MCF 10A (cell line): ENCODE data around the gene LCOR. TPM values are rescaled to one million over a fixed set of nuclear protein-coding genes. Genes with fewer than 3 reads are reported as not detected.

Source experiments
- BruUV-seq: library from RNA; stranded (reverse); fragments of 400-500 nt; replicated peaks from 2 replicates; lab custom pipeline; 2021; lab: Mats Ljungman, UMichigan
- CTCF ChIA-PET: fragments of 300-600 bp; sonication (Branson Sonifier 250); formaldehyde crosslinking; extraction: SDS; loops from one replicate; lab custom pipeline; 2021; ENCODE audit warnings: antibody characterized with exemption, inconsistent platforms; lab: Yijun Ruan, JAX
- POLR2A ChIA-PET: fragments of 300-600, 350-650 bp; sonication (Branson Sonifier 250); formaldehyde crosslinking; extraction: SDS; loops from one replicate; lab custom pipeline; 2020; ENCODE audit warnings: antibody characterized with exemption, inconsistent platforms; lab: Yijun Ruan, JAX
- DNase-seq: peaks from one replicate; pipeline ENCODE4 v3.0.0-alpha.2; 2018; ENCODE audit not compliant: unreplicated experiment
- H3K27ac Mint-ChIP-seq: one replicate; pipeline ENCODE4 v1.8.0; 2022; ENCODE audit warnings: mild to moderate bottlenecking, low read depth, mixed read lengths; ENCODE audit not compliant: unreplicated experiment
- H3K27me3 Mint-ChIP-seq: one replicate; pipeline ENCODE4 v1.8.0; 2022; ENCODE audit warnings: mixed read lengths; ENCODE audit not compliant: insufficient read depth, unreplicated experiment
- H3K36me3 Mint-ChIP-seq: one replicate; pipeline ENCODE4 v1.8.0; 2022; ENCODE audit warnings: mild to moderate bottlenecking, moderate library complexity, mixed read lengths; ENCODE audit not compliant: insufficient read depth, unreplicated experiment
- H3K4me1 Mint-ChIP-seq: one replicate; pipeline ENCODE4 v1.8.0; 2022; ENCODE audit warnings: mixed read lengths; ENCODE audit not compliant: insufficient read depth, unreplicated experiment
- H3K4me3 Mint-ChIP-seq: one replicate; pipeline ENCODE4 v1.8.0; 2022; ENCODE audit warnings: mild to moderate bottlenecking, moderate library complexity, mixed read lengths; ENCODE audit not compliant: unreplicated experiment
- H3K9me3 Mint-ChIP-seq: one replicate; pipeline ENCODE4 v1.8.0; 2022; ENCODE audit warnings: mixed read lengths; ENCODE audit not compliant: unreplicated experiment
- intact Hi-C: fragments of 100-400 bp; cut with micrococcal nuclease; formaldehyde crosslinking; loops from 2 replicates; pipeline ENCODE4 v1.14.1; 2022
- total RNA-seq: library from RNA; stranded (reverse); gene quantifications from 2 replicates; pipeline ENCODE4 v1.2.3, GENCODE V29; 2022
- TF ChIP-seq, protein P1 (sequence below): fragments of 200-600 bp; IDR thresholded peaks from one replicate; pipeline ENCODE4 v1.8.0; 2022; ENCODE audit warnings: antibody characterized with exemption, mild to moderate bottlenecking; ENCODE audit not compliant: unreplicated experiment

Gene LCOR
- total RNA-seq, 1 experiment from 2014 or later, result 40.4 TPM

DNA sequence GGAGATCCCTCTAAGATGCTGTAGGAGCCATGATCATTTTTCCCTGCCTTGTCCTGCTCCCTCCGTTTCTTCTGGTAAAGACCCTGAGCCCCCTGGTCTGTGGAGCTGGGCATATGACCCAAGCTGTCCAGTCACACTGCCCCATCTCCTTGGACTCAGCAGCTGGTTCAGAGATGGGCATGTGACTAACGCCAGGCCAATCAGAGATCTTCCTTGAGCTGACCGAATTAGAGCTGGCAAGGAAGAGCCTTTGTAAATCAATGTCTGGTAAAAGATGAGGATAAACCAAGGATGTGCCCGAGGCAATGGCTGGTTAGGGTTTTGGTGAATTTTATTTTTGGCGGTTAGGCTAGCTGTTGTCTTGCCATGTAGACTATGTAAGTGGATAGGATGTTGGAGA lies 173.3 kb downstream of the LCOR start:
- ChIA-PET CTCF (interaction anchor here (0.6 to 1.4 kb wide), 3 partner anchors 32 to 215 kb away, joined by 3 to 4 read pairs (median 3); no protein-coding TSS in a partner anchor), POLR2A (no interaction called here)
- BruUV-seq, result no TSS peak
- Mint-ChIP-seq H3K4me1 (no peaks in the 10 kb centered on the region), H3K9me3 (no peaks in the 10 kb centered on the region), H3K4me3 (no peak overlapping the region), H3K27me3 (no peaks in the 10 kb centered on the region), H3K36me3 (no peaks in the 10 kb centered on the region), H3K27ac (no peak overlapping the region)
- intact Hi-C loops, result no loop called here
- TF ChIP-seq, protein P1, sequence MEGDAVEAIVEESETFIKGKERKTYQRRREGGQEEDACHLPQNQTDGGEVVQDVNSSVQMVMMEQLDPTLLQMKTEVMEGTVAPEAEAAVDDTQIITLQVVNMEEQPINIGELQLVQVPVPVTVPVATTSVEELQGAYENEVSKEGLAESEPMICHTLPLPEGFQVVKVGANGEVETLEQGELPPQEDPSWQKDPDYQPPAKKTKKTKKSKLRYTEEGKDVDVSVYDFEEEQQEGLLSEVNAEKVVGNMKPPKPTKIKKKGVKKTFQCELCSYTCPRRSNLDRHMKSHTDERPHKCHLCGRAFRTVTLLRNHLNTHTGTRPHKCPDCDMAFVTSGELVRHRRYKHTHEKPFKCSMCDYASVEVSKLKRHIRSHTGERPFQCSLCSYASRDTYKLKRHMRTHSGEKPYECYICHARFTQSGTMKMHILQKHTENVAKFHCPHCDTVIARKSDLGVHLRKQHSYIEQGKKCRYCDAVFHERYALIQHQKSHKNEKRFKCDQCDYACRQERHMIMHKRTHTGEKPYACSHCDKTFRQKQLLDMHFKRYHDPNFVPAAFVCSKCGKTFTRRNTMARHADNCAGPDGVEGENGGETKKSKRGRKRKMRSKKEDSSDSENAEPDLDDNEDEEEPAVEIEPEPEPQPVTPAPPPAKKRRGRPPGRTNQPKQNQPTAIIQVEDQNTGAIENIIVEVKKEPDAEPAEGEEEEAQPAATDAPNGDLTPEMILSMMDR, result no peak
- DNase-seq, result no peak

DNA sequence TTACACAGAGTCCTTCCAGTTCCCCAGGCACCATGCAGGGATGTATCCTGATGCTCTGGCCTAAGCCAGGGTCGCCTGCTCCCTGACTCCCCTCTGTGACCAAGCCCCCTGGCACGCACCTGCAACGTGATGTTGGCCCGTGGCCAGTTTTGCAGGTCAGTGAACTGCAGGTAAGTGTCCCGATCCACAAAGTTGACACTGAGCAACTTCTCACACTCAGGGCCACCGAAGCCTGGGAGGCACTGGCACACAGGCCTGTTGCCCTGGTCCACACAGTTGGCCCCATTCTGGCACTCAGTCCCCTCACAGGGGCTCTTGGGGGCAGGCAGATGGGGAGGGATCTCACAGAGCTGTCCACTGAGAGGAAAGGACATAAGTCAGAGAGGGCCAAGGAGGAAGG lies 174.3 kb downstream of the LCOR start:
- no peaks in the 10 kb centered on the region for H3K36me3 Mint-ChIP-seq
- DNase-seq, result no peak
- no peaks in the 10 kb centered on the region for H3K9me3 Mint-ChIP-seq
- intact Hi-C loops, result no loop called here
- H3K4me1 Mint-ChIP-seq, result no peaks in the 10 kb centered on the region
- ChIA-PET CTCF (interaction anchor here (1.4 kb wide), 1 partner anchor 31 kb away, joined by 4 read pairs; no protein-coding TSS in a partner anchor), POLR2A (no interaction called here)
- peaks cover 2% of the 10 kb centered on the region for H3K27me3 Mint-ChIP-seq
- TF ChIP-seq, protein P1, result no peak
- no peak overlapping the region for H3K4me3 Mint-ChIP-seq
- no peak overlapping the region for H3K27ac Mint-ChIP-seq
- no TSS peak for BruUV-seq

DNA sequence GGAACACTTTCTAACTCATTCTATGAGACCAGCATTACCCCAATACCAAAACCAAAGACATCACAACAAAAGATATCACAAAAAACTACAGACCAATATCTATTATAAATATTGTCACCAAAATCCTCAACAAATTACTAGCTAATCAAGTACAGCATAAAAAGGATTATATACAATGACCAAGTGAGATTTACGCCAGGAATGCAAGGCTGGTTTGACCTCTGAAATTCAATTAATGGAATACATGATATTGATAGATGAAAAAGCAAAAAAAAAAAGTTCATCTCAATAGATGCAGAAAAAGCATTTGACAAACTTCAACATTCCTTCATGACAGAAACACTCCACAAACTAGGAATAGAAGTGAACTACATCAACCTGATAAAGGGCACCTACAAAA lies 175.3 kb downstream of the LCOR start:
- no TSS peak for BruUV-seq
- Mint-ChIP-seq H3K9me3 (no peaks in the 10 kb centered on the region), H3K36me3 (no peaks in the 10 kb centered on the region), H3K27me3 (peaks cover 11% of the 10 kb centered on the region), H3K4me1 (no peaks in the 10 kb centered on the region), H3K27ac (no peak overlapping the region), H3K4me3 (no peak overlapping the region)
- TF ChIP-seq, protein P1, result no peak
- intact Hi-C loops, result no loop called here
- no peak for DNase-seq
- POLR2A ChIA-PET, result no interaction called here
- CTCF ChIA-PET, result interaction anchor here (0.7 kb wide), 1 partner anchor 673 kb away, joined by 3 read pairs; no protein-coding TSS in a partner anchor

DNA sequence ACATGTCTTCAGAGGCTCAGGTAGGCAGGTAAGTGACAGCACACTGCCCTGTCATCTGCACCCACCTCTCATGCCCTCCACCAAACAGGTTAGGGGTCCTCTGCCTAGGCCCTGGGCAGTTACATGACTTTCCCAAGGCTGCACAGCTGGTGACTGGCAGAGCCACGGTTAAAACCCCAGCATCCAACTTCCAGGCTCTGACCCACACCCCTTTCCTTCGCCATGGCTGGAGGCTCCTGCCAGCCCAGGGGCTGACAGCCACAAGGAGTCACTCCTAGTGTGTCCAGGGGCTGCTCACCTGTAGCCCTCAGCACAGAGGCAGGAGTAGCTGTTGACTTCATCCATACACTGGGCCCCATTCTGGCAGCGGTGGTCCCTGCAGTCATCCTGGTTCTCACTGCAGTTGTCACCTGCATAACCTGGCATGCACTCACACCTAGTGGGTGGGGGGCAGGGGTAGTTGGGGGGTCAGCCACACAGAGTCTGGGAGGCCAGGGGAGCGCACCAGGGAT lies 178.7 kb downstream of the LCOR start:
- POLR2A ChIA-PET, result no interaction called here

More for the DNA sequence above, 178.7 kb downstream of the LCOR start:
- H3K27ac Mint-ChIP-seq, result no peak overlapping the region
- CTCF ChIA-PET, result interaction anchor here (0.6 to 1.2 kb wide), 2 partner anchors 27 to 224 kb away, joined by 3 read pairs; no protein-coding TSS in a partner anchor
- H3K4me1 Mint-ChIP-seq, result no peaks in the 10 kb centered on the region
- no TSS peak for BruUV-seq
- H3K9me3 Mint-ChIP-seq, result no peaks in the 10 kb centered on the region
- no peak for DNase-seq
- peaks cover 11% of the 10 kb centered on the region for H3K27me3 Mint-ChIP-seq
- intact Hi-C loops, result no loop called here
- H3K36me3 Mint-ChIP-seq, result no peaks in the 10 kb centered on the region
- no peak overlapping the region for H3K4me3 Mint-ChIP-seq
- TF ChIP-seq, protein P1, result no peak
